Measurements from ENCODE around the gene LGALS12. TPM values are rescaled to one million over a fixed set of nuclear protein-coding genes. Genes with fewer than 3 reads are reported as not detected.

The LGALS12 gene
- total RNA-seq, 1 donor from 2014 or later: 0.49 TPM

DNA sequence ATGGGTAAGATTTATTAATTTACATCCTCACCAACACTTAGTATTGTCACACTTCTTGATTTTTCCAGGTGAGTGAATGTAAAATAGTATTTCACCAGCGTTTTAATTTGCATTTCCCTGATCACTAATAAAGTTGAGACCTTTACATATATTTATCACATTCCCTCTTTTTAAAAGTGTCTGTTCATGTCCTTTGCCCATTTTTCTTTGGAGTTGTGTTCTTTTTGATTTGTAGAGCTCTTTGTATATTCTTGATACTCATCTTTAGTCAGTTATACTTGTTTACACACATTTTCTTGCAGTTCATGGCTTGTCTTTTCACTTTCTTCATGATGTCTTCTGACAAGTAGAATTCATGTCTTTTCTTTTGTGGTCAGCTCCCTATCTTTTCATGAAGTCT, 12.8 kb upstream of the LGALS12 start:
- Histone ChIP-seq H3K4me1 (peaks cover 11% of the 10 kb centered on the region), H3K4me3 (no peak overlapping the region), H3K27me3 (no peaks in the 10 kb centered on the region), H3K36me3 (no peaks in the 10 kb centered on the region), H3K27ac (no peak overlapping the region), H3K9me3 (no peaks in the 10 kb centered on the region)
- intact Hi-C loops (cut with DNase I): no loop called here
- DNase-seq (no peak), ATAC-seq (no peak)
- TF ChIP-seq, protein P1, sequence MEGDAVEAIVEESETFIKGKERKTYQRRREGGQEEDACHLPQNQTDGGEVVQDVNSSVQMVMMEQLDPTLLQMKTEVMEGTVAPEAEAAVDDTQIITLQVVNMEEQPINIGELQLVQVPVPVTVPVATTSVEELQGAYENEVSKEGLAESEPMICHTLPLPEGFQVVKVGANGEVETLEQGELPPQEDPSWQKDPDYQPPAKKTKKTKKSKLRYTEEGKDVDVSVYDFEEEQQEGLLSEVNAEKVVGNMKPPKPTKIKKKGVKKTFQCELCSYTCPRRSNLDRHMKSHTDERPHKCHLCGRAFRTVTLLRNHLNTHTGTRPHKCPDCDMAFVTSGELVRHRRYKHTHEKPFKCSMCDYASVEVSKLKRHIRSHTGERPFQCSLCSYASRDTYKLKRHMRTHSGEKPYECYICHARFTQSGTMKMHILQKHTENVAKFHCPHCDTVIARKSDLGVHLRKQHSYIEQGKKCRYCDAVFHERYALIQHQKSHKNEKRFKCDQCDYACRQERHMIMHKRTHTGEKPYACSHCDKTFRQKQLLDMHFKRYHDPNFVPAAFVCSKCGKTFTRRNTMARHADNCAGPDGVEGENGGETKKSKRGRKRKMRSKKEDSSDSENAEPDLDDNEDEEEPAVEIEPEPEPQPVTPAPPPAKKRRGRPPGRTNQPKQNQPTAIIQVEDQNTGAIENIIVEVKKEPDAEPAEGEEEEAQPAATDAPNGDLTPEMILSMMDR (IDR thresholded peaks at IDR 0.05): no peak

DNA sequence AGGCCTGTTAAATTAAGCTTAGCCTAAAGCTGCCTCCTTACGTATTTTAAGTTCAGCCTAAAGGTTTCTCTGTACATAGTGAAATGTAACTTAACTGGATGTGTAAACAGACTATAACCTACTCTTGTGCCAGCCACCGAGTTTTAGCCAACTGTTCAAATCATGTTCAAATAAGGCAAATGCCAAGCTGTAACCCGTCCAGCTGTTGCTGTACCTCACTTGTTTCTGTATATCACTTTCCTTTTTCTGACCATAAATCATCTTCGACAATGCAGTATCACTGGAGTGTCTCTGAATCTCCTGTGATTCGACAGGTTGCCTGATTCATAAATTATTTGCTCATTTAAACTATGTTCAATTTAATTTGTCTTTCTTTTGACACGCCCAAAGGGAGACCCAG, 10.9 kb upstream of the LGALS12 start:
- intact Hi-C loops (cut with DNase I): no loop called here
- Histone ChIP-seq H3K36me3 (no peaks in the 10 kb centered on the region), H3K4me3 (no peak overlapping the region), H3K9me3 (peaks cover 6% of the 10 kb centered on the region), H3K27ac (no peak overlapping the region), H3K27me3 (no peaks in the 10 kb centered on the region), H3K4me1 (peaks cover 11% of the 10 kb centered on the region)
- ATAC-seq (no peak), DNase-seq (no peak)
- TF ChIP-seq, protein P1 (IDR thresholded peaks at IDR 0.05): no peak

DNA sequence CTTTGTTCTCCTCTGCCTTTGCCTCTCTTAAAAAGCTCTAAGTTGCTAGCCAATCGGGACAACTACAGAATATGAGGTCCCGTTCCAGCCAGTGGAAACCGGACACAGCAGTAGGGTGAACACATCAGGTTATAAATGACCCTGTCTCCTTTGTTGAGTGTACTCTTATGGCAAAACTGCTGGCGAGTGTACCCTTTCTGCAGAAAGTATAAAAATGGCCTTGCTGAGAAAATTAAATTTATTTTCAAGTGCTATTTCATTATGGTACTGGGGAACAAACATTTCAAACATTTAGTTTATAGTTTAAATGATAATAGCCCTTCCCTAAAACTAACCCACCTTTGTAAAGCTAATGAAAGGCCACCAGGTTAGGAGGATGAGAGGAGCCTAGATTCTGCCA, 6.0 kb upstream of the LGALS12 start:
- intact Hi-C loops (cut with DNase I): no loop called here
- ATAC-seq (no peak), DNase-seq (no peak)
- Histone ChIP-seq H3K27ac (no peak overlapping the region), H3K4me1 (peaks cover 3% of the 10 kb centered on the region), H3K9me3 (peaks cover 8% of the 10 kb centered on the region), H3K27me3 (no peaks in the 10 kb centered on the region), H3K36me3 (no peaks in the 10 kb centered on the region), H3K4me3 (no peak overlapping the region)
- TF ChIP-seq, protein P1 (IDR thresholded peaks at IDR 0.05): no peak

DNA sequence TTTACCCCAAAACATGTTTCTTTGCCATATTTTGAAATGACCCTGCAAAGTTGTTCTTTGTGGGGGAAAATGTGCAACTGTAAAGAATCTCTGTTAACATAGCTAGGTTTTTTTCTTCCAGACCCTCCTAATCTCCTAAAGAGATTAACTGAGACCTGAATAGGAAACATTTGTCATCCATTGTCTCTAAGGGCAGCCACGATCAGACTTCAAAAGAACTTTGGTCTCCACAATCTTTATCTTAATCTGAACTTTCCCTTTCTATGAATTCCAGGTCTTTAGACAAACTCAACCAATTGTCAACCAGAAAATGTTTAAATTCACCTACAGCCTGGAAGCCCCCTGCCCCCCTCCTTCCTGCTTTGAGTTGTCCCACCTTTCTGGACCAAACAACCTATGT, 4.6 kb upstream of the LGALS12 start:
- intact Hi-C loops (cut with DNase I): no loop called here
- H3K9me3 ChIP-seq: peaks cover 8% of the 10 kb centered on the region
- H3K27me3 ChIP-seq: no peaks in the 10 kb centered on the region
- no peak overlapping the region for H3K27ac ChIP-seq
- ATAC-seq (no peak), DNase-seq (no peak)
- no peak overlapping the region for H3K4me3 ChIP-seq
- H3K36me3 ChIP-seq: no peaks in the 10 kb centered on the region
- TF ChIP-seq, protein P1 (IDR thresholded peaks at IDR 0.05): no peak
- H3K4me1 ChIP-seq: peaks cover 13% of the 10 kb centered on the region

DNA sequence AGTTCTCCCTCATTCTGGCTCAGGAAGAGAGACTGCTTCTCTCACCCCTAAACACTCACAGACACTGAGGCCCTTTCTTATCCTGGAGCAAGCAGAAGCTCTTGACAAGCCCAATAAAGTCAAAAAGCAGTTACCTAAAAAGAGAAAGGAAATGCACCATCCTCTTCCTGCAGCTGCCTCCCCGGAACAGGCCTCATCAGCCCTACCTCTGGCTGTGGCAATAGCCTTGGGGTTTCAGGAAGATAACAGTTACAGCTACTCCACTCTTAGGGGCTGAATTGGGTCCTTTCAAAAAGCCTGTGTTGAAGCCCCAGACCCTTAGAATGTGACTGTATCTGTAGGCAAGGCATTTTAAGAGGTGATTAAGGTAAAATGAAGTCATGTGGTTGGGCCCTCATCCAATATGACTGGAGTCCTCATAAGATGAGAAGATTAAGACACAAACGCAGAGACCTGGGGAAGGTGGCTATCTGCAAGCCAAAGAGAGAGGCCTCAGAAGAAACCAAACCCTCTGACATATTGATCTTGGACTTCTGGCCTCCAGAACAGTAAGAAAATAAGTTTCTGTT, 3.5 kb upstream of the LGALS12 start:
- Histone ChIP-seq H3K9me3 (peaks cover 8% of the 10 kb centered on the region), H3K36me3 (no peaks in the 10 kb centered on the region), H3K4me3 (no peak overlapping the region), H3K27me3 (no peaks in the 10 kb centered on the region), H3K4me1 (peaks cover 15% of the 10 kb centered on the region), H3K27ac (no peak overlapping the region)
- TF ChIP-seq, protein P1 (IDR thresholded peaks at IDR 0.05): no peak
- ATAC-seq (no peak), DNase-seq (no peak)
- intact Hi-C loops (cut with DNase I): no loop called here

DNA sequence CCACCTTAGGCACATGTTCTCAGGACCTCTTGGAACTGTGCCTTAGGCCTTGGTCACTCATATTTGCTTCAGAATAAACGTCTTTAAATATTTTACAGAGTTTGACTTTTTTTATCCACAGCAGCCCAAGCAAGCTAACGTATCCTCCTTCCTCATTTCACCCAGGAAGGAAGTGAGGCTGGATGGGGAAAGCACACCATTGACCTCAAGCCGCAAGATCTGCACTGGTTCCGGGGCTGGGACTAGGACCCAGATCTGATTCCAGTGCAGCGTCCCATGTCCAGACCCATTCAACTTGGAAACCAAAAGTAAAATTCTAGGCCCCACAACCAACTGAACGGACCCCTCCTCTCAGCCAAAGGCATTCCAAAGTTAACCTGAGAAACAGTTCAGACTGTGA, 2.4 kb upstream of the LGALS12 start:
- H3K4me3 ChIP-seq: no peak overlapping the region
- DNase-seq (no peak), ATAC-seq (peak; percentile 76)
- H3K27ac ChIP-seq: no peak overlapping the region
- no peaks in the 10 kb centered on the region for H3K27me3 ChIP-seq
- intact Hi-C loops (cut with DNase I): no loop called here
- TF ChIP-seq, protein P1 (IDR thresholded peaks at IDR 0.05): no peak
- peaks cover 8% of the 10 kb centered on the region for H3K9me3 ChIP-seq
- H3K4me1 ChIP-seq: peaks cover 17% of the 10 kb centered on the region
- H3K36me3 ChIP-seq: no peaks in the 10 kb centered on the region

Data from upper lobe of right lung (tissue), 1 donor.